Endothelial cell of umbilical vein (primary cell): ENCODE measurements around the gene DPP6.

Experiments used
- EZH2 ChIP-seq: IDR thresholded peaks from 2 replicates; pipeline ENCODE4 v1.6.1; 2012; ENCODE audit warnings: borderline replicate concordance, low read depth, mild to moderate bottlenecking, moderate library complexity, low read length, inconsistent platforms; ENCODE audit not compliant: severe bottlenecking
- GATA2 ChIP-seq: IDR thresholded peaks from 2 replicates; pipeline ENCODE4 v1.7.0; 2011; ENCODE audit warnings: low read depth, mild to moderate bottlenecking, moderate library complexity, mixed read lengths, low read length; ENCODE audit not compliant: insufficient read length, insufficient read depth
- JUN ChIP-seq: IDR thresholded peaks from 2 replicates; pipeline ENCODE4 v1.6.1; 2011; ENCODE audit warnings: borderline replicate concordance, low read depth; ENCODE audit not compliant: insufficient read length, insufficient read depth
- POLR2A ChIP-seq: IDR thresholded peaks from 2 replicates; pipeline ENCODE4 v1.6.1; 2012; ENCODE audit warnings: low read depth, mild to moderate bottlenecking, control low read depth, low read length
- POLR2AphosphoS5 ChIP-seq: IDR thresholded peaks from 2 replicates; pipeline ENCODE4 v1.6.1; 2012; ENCODE audit warnings: low read depth, mild to moderate bottlenecking, control low read depth, low read length, moderate library complexity; ENCODE audit not compliant: insufficient read depth
- TF ChIP-seq, protein P1 (sequence below), 2 donors: IDR thresholded peaks; 1 replicate in 1 of 2; 2 replicates in 1 of 2; pipeline ENCODE4 v1.5.1; 2011; ENCODE audit warnings: low read length in 2 of 2, mild to moderate bottlenecking in 2 of 2, moderate library complexity in 2 of 2, control low read depth in 1 of 2, inconsistent platforms in 1 of 2, low read depth in 1 of 2; ENCODE audit not compliant: insufficient read depth in 1 of 2; ENCODE audit errors: extremely low read depth in 1 of 2
- TF ChIP-seq, protein P2 (sequence below): IDR thresholded peaks from 2 replicates; pipeline ENCODE4 v1.6.1; 2011; ENCODE audit not compliant: insufficient read depth, insufficient read length

DNA sequence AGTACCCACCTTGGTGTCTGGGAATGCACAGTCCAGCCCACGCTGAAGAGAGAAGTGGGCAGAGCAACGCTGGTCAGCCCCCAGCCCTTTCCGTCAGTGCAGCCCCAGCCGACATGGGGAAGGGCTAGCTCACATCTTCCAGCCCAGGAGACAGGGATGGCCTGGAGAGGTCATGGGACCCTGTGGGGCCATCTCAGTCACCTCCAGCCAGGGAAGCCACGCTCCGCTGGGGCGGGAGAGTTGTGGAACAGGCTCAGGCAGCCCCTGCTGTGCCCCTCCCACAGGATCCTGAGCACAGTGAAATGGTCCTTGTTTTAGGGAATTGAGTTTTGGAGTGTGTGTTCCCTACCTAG lies 865.6 kb downstream of the DPP6 start:
- TF ChIP-seq JUN (no peak), EZH2 (no peak), POLR2A (no peak), POLR2AphosphoS5 (no peak), GATA2 (no peak)
- TF ChIP-seq, protein P1, sequence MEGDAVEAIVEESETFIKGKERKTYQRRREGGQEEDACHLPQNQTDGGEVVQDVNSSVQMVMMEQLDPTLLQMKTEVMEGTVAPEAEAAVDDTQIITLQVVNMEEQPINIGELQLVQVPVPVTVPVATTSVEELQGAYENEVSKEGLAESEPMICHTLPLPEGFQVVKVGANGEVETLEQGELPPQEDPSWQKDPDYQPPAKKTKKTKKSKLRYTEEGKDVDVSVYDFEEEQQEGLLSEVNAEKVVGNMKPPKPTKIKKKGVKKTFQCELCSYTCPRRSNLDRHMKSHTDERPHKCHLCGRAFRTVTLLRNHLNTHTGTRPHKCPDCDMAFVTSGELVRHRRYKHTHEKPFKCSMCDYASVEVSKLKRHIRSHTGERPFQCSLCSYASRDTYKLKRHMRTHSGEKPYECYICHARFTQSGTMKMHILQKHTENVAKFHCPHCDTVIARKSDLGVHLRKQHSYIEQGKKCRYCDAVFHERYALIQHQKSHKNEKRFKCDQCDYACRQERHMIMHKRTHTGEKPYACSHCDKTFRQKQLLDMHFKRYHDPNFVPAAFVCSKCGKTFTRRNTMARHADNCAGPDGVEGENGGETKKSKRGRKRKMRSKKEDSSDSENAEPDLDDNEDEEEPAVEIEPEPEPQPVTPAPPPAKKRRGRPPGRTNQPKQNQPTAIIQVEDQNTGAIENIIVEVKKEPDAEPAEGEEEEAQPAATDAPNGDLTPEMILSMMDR (IDR thresholded peaks at IDR 0.05; ENCODE audit: extremely low read depth in 1 of 2, insufficient read depth in 1 of 2, low read depth in 1 of 2, low read length in 2 of 2): no peak
- TF ChIP-seq, protein P2, sequence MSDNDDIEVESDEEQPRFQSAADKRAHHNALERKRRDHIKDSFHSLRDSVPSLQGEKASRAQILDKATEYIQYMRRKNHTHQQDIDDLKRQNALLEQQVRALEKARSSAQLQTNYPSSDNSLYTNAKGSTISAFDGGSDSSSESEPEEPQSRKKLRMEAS: no peak
